Pulmonary artery endothelial cell (primary cell): ENCODE measurements around the gene NEIL1. TPM values are rescaled to one million over a fixed set of nuclear protein-coding genes. Genes with fewer than 3 reads are reported as not detected.
"Not testable (repeated sequence)": the region's sequence is repeated elsewhere in the genome, so short reads cannot be mapped to it uniquely, and the experiment has no call there.

Source experiments
- DNase-seq: peaks from one replicate; pipeline ENCODE4 v3.0.0-alpha.2; 2011; ENCODE audit warnings: low read depth, low spot score
- total RNA-seq: library from RNA; depleted of rRNA; stranded (reverse); fragments of >200 nt; gene quantifications from 2 replicates; pipeline ENCODE4 v1.2.3, GENCODE V29; 2014

NEIL1 gene, protein sequence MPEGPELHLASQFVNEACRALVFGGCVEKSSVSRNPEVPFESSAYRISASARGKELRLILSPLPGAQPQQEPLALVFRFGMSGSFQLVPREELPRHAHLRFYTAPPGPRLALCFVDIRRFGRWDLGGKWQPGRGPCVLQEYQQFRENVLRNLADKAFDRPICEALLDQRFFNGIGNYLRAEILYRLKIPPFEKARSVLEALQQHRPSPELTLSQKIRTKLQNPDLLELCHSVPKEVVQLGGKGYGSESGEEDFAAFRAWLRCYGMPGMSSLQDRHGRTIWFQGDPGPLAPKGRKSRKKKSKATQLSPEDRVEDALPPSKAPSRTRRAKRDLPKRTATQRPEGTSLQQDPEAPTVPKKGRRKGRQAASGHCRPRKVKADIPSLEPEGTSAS
- 9.6 and 10.6 TPM in 2 replicates for total RNA-seq

DNA sequence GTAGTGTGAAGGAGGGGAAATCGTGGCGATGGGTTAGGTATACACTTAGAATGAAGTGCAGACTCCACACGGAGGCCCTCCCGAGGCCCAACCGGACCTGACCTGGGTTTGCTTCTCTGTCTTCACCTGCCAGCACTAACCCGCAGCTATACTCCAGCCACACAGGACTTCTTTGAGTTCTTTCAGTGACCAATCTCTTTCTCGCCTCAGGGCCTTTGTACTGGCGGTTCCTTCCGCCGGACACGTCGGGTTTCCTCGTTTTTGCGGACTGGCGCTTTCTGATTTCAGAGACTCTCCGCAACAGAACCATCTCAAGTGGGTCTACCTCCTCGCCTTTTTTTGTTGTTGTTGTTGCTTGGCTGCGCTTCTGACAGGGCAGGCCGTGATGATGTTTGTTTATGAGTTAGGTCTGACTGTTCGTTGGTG, at the start of gene NEIL1:
NEIL1 (plus strand) TSS at position 244 of the 426 bp plus-strand sequence. CDS start 1,867 bp downstream, outside the sequence.
- DNase-seq: no peak

DNA sequence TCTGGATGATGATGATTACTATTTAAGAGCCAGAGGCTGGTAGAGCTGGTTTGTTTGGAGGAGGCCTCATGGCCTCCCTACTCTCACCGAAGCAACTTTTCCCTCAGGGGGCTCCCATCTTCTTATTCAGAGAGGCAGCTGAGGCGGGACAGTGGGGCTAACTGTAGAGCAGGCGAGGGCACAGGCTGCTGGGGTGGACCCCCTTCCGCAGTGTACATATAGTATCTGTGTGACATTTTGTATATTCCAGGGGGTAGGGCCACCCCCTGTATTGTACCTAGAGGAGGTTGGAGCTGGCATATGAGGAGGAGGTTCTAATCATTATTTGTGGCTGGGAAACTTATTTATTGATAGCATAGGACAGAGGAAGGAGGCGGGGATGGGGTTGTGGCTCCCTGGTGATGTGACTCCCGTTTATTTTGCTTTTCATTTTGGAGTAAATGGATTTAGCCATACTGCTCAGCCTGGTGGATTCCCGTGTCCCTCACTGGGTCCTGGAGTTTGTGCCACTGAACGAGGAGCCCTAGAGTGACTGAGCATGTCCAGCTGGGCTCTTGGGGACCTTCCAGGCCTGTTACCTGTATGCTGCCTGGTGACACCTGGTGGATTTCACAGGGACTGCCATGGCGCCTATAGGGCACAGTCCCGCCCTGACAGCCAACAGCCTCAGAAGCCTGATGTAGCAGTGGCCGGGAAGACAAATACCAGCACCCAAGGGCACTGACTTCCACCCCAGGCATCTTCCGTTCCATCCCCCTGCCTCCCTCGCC, 48.1 kb upstream of the NEIL1 start:
- not testable (repeated sequence) for DNase-seq

DNA sequence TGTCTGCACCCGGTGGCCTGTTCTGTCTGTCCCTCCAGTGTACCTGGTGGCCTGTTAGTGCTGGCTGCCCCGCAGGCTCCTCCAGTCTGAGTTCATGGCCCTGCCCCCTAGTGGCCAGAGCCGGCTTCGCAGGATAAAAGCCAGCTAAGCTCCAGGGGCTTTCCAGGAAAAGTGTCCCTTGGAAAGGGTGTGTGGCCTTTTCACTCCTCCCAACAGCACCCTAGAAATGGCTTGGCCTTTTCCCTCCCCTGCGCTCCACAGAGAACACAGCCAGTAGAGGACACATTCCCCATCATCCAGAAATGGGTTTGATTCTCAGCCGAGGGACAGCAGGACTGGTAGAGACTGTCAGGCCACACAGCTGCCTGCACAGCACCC, 47.5 kb upstream of the NEIL1 start:
- DNase-seq: not testable (repeated sequence)

DNA sequence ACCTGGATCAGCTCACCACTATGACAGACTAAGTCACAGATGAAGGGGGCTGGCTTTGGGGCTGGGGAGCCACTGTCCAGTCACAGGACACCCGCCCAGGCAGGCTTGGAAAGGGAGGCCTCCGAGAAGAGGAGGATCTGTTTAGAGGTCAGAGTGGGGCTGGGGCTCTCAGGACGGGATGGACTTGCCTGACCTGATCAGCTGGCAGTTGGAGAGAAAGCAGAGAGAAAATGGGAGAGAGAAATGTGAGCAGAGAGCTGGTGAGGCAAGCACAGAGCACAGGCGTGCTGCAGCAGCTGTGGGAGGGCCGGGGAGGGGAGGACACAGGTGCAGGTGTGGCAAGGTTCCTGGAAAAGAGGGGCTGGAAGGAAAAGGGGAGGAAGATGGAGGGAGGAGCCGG, 46.8 kb upstream of the NEIL1 start:
- DNase-seq: not testable (repeated sequence)

DNA sequence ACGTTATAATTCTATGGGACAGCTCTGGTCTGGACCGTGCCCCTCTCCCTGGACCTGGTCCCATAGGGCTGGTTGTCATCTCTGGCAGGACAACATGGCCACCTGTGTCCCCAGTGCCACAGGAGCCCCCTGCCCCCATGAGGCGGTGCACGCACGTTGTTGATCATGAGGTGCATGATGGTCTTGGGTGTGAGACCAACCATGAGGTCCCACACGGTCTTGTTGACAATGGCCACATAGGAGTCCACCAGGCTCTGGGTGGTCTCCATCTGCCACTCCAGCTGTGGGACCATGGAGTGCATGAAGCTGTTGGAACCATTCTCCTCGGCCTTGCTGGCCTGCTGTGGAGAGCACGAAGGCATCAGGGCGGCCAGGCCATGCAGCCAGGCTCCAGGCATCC, 44.5 kb upstream of the NEIL1 start:
- DNase-seq: no peak

DNA sequence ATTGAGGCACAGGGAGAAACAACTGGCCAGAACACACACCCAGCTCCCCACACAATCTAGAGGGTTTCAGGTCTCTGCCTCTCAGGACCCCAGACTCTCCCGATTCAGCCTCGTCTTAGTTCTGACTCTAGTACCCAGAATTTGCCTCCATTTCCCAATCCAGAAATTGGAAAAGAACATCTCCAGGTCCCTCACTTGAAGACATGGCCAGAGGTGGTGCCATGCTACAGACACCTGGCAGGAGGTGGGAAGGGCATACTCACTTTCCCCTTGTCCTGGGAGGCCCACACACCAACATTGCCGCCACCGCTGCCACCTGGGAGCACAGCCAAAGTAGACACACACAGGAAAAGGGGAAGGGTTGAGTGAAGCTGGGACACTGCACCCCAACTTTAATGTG, 44.1 kb upstream of the NEIL1 start:
- not testable (repeated sequence) for DNase-seq

DNA sequence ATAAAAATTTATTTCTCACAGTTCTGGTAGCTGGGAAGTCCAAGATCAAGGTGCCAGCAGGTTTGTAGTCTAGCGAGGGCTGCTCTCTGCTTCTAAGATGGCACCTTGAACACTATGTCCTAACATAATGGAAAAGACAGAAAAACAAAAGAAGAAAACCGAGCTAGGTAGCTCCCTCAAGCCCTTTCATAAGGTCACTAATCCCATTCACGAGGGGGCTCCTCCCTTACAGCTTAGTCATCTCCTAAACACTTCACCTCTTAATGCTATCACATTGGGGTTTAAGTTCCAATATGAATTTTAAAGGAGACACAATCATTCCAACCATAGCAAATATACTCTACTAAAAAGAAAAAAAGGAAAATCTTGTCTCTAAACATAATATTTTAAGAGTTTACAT, 40.7 kb upstream of the NEIL1 start:
- no peak for DNase-seq

DNA sequence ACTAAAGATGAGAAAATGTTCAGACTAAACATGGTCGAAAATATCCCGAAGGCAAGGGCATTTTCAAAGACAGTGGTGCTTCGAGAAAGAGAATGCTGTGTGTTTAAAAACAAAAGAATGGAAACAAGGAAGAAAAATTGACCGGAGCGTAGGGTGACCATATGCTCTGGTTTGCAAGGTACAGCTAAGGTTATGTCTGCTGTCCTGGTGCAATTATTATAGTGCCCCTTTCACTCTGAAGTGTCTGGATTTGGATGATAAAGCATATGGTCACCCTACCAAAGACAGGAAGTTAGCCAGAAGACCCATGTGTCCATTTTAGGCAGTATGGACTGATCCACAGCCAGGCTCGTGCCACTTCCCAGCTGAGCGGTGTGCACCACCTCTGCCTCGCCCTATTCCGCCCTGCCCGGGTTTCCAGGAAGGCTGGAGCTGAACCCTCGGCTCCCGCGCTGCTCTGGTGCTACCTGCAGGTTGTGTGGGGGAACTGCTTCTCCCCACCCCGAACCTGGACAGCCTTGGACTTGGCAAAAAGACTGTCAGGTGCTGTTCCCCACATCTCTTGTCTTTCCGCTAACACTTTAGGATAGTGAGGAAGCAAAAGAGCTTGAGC, 39.0 kb upstream of the NEIL1 start:
- DNase-seq: no peak

DNA sequence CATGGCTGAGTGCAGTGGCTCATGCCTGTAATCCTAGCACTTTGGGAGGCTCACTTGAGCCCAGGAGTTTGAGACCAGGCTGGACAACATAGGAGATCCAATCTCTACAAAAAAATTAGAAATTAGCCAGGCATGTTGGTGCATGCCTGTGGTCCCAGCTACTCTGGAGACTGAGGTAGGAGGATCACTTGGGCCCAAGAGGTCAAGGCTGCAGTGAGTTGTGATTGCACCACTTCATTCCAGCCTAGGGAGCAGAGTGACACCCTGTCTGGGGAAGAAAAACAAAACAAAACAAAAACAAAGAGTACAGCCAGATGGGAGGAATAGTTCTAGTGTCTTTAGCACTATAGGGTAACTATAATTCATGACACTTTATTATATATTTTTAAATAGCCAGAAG, 37.1 kb upstream of the NEIL1 start:
- DNase-seq: no peak

DNA sequence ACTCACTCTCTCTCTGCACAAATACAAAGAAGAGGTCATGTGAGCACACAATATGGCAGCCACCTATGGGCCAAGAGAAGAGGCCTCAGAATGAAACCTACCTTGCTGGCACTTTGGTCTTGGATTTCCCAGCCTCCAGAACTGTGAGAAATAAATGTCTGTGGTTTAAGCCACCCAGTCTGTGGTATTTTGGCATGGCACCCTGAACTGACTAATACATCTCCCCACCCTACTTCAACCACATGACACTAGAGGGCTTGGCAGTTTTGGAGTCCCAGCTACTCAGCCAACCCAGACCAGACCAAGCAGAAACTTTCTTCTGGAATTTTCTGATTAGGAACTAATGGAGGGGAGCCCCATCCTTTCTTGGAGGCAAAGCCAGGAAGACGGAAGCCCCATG, 34.3 kb upstream of the NEIL1 start:
- DNase-seq: not testable (repeated sequence)

DNA sequence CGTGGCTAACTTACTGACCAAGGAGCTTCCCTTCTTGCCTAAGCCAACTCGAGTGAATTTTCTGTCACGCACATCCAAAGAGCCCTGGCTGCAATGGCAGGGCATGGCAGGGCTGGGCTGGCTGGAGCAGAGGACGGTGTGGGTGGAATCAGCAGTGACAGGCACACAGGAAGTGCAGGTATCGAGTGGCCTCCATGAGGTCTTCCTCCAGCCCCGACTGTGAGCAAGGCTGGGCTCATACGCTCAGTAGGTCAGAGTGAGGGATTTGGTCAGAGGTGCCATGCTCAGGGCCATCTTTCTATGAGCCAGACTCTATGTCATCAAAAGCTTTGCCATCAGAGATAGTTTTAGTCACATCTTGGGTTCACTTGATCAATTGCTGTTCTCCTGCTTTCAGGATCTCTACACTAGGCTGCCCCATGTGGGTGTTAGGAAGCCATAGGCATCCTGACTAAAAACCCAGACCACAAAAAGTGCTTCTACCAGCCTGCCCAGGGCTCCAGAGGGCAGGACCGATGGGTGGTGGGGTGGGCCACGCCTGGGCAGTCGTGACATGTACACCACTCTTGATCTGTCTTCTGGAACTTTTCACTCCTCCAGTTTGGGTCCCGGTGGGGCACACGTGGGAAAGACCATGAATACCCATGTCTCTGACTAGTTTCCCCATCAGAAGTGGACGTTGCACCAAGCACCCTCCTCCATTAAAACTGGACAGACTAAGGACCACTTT, 33.6 kb upstream of the NEIL1 start:
- DNase-seq: no peak

DNA sequence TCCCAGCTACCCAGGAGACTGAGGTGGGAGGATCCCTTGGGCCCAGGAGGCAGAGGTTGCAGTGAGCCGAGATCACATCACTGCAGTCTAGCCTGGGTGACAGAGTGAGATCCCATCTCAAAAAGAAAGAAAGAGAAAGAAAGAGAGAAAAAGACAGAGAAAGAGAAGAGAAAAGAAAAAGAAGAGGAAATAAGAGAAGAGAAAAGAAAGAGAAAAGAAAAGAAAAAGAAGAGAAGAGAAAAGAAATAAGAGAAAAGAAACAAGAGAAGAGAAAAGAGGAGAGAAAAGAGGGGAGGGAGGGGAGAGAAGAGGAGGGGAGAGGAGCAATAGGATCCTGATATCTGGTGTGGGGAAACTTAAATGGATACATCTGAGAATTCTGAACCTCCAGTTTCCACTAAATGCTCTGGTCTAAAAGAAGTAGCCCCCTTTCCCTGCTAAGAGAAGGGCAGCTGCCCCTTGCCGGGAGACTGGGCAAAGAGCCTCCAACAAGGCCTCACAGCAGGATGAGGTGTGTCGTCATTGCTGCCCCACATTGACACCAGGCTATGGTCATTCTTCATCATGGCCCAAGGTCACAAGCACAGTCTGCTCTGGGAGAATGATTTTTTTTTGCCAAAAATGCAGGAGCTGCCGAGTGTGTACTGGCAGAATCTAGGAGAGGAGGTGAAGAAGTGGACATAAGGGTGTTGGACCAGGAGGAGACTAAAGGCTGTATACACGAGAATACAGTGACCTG, 32.1 kb upstream of the NEIL1 start:
- no peak for DNase-seq

DNA sequence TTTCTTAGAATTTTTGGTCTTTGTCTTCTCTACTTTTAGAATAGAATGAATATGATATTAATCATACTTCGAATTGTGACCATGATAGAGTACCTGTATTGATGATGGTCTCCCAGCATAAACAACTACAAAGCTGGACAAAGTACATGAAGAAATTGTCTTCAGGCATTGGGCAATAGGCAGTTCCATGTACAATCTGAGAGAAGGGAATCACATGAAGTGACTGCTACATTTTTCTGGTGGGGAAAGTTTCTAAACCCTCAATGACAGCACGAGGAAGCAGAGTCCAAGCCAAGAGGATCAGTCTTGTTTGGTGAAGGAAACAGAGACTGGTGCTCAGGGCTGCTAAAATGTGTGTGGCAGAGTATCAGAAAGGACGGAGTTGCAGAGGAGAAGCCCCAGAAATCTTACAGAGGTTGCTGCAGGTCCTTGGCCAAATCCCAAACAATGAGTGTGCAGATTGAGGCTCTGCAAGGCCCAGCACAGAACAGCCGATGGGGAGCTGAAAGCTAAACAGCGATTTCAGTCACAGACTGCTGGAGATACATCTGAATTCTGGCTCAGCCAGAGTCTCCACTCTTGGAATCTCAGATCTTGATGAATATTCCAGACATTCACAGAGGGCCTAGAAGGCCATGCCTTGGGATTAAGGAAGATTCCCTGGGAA, 27.5 kb upstream of the NEIL1 start:
- DNase-seq: not testable (repeated sequence)

DNA sequence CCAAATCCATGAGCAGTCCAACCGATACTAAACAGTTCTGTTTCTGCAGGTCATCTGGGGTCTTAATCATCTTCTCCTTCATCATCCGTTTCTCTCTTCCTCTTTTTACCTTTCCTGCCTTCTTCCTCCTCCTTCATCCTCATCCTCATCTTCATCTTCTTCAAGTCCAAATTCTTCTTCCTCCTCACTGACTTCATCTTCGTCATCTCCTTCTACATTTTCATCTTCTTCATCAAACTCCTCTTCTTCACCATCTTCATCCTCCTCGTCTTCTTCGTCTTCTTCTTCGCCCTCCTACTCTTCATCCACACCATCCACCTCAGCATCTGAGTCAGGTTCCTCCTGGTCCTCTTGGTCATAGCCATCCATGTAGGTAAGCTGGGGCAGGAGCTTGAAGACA, 25.1 kb upstream of the NEIL1 start:
- DNase-seq: no peak

DNA sequence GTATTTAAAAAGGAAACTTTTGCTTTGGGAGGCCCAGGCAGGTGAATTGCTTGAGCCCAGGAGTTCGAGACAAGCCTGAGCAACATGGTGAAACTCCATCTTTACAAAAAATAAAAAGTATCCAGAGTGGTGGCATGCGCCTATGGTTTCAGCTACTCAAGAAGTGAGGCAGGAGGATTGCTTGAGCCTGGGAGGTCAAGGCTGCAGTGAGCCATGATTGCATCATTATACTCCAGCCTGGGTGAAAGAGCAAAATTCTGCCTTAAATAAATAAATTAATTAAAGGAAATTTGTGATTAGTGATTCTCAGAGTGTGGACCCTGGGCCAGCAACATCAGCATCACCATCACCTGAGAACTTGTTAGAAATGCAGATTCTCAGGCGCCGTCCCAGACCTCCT, 20.9 kb upstream of the NEIL1 start:
- DNase-seq: no peak

DNA sequence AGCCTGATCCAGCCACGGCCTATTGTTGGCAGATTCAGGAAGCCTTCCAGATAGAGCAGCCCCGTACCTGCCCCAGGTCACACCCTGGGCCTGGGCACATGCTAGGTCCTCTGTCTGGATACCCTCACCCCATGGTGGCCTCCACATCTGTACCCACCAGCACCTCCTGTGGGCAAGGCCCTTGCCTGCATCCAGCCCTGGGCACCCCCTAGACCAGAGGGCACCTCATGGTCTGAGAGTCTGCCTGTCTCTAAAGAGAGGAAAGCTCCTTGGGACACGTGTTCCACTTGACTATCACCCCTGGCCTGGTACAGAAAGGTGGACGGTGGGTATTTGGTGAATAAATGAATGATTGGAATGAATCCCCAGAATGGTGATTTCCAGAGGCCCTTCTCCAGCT, 19.8 kb upstream of the NEIL1 start:
- DNase-seq: no peak

DNA sequence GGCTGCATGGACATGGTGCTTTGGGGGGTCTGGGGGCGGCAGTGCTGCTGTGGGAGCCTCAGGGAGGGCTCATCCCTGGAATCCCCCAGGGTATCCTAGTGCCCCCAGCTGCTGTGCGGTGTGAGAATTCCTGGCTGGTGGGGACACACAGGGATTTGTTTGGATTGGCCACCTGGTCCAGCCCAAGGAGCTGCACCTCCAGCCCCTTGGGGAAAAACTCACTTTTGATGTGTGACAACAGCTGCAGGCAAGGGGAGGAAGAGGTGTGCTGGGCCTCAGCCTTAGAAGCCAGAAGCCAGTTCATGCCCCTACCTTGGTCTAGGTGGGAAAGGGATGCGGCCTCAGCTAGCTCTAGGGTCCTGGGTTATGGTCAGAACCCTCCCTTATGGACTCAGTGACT, 19.3 kb upstream of the NEIL1 start:
- DNase-seq: no peak

DNA sequence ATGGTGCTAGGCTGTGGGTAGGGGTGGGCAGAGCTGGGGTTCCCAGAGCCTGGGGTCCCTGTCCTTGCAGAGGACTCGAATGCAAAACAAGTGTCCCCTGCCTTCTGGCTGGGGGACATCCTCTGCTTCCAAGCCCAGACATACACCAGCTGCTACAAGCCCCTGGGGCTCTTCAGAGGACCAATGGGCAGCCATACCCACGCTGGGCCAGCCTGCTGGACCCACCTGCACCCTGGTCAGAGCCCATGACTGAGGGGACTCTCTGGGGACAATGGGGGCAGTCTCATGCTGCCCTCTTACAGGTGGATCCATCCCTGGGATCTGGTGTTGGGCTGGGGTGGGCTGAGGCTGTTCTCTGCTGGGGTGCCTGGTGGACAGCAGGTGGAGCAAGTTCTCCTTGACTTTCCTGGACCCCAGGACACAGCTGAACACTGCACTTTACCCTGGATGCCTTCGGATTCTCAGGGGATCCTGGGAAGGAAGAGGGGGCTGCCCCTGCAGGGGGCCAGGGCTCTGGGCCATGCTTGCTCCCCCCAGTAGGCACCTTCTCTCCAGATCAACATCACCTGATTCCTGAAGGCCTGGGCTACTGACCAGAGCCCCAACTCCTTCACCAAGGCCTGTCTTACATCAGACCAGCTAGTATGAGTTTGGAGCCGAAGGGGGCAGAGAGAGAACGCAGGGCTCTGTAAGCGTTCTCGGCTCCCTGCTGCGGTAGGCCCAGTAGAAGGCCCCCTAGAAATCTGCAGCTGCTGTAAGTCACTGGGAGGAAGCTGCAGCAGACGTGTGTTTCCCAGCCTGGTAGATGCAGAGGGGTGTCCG, 18.1 kb upstream of the NEIL1 start:
- DNase-seq: no peak

DNA sequence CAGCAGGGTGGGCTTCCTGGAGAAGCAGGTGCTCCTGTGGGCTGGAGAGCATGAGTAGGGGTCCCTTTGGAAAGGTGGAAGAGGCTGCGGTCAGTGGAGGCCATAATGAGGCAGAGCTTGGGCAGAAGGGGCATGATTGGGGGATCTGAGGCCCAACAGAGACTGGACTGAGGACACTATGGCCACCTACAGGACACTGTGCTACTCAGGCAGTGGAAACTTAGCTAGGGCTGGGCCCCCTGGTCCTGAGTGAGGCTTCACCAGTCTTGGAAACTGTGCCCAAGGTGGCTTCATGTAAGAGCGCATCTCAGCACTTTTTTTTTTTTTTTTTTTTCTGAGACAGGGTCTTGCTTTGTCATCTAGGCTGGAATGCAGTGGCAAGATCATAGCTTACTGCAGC, 17.3 kb upstream of the NEIL1 start:
- no peak for DNase-seq

DNA sequence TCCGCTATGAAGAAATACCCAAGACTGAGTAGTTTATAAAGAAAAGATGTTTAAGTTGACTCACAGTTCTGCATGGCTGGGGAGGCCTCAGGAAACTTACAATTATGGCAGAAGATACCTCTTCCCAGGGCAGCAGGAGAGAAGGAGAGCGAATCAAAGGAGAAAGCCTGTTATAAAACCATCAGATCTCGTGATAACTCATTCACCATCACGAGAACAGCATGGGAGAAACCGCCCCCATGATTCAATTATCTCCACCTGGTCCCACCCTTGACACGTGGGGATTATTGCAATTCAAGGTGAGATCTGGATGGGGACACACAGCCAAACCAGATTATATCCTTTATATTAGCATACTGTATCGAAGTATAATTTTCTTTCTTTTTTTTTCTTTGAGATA, 14.7 kb upstream of the NEIL1 start:
- DNase-seq: not testable (repeated sequence)
